DMS 273 treated with DMSO at 0.1 percent for 48 hours (cell line): ENCODE data around the gene TSFM.

Source experiments
- DNase-seq: peaks from one replicate; lab custom pipeline; 2025; lab: John Stamatoyannopoulos, UW

Gene TSFM

GRCh38 chr12:57780284-57780897, 2.2 kb upstream of the TSFM start:
- no peak for DNase-seq

DNA sequence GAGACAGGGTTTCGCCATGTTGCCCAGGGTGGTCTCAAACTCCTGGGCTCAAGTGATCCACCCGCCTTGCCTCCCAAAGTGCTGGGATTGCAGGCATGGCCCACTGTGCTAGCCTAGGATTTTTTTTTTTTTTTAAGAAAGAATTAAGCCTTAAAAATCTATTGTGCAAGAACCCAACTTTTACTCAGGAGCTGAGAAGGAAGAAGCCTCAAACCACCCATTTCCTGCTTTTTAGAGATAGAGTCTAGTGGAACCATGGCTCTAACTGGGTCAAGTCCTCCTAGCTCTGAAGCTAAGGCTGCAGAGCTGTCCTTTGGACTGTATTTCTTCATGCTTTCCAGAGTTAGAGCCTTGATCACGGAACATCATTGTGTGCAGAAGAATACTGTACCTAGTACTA, 1.3 kb upstream of the TSFM start:
- no peak for DNase-seq

- no peak for DNase-seq
Observed at GRCh38 chr12:57781801-57782200, 786 bp upstream of the TSFM start.

GRCh38 chr12:57782243-57782607, 362 bp upstream of the TSFM start:
- DNase-seq = no peak

DNA sequence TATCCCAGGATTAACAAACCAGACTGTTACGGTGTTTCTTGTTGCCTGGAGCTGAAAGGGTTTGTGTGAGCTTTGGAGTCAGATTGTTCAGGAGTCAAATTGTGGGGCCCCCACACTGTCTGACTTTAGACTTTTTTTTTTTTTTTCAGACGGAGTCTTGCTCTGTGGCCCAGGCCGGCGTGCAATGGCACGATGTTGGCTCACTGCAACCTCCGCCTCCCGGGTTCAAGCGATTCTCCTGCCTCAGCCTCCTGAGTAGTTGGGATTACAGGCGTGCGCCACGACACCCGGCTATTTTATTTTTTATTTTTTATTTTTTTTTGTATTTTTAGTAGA, 847 bp downstream of the TSFM start:
- no peak for DNase-seq

DNA sequence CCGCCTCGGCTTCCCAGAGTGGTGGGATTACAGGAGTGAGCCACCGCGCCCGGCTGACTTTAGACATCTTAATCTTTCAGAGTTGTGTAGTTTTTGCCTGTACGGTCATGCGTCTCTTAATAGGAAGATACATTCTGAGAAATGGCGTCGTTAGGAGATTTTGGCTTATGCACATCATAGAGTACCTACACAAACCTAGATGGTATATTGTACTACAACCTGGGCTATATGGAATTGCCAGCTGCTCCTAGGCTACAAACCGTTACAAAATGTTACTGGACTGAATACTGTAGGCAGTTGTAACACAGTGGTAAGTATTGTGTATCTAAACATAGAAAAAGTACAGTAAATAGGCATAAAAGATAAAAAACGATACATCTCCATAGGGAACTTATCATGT, 1.3 kb downstream of the TSFM start:
- DNase-seq = no peak

DNA sequence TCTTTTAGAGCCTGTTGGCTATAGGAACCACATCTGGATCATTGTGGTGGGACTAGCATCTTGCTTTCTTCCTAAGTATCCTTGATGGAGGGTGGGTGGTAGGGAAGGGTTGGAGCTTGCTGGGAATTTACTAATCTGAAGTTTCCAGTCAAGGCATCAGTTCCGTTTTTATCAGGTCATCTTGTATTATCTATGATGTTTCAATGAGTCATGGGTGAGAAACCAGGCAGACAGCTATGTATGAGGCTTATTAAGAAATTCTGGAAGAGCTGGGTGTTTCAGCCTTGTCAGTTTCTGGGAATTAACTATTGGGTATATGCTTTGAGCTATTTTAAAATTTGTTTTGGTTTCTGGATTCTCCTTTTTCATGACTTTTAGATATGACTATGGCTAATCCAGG, 11.3 kb downstream of the TSFM start:
- DNase-seq = no peak

- DNase-seq = no peak
Observed at GRCh38 chr12:57795354-57795753, 12.8 kb downstream of the TSFM start.

DNA sequence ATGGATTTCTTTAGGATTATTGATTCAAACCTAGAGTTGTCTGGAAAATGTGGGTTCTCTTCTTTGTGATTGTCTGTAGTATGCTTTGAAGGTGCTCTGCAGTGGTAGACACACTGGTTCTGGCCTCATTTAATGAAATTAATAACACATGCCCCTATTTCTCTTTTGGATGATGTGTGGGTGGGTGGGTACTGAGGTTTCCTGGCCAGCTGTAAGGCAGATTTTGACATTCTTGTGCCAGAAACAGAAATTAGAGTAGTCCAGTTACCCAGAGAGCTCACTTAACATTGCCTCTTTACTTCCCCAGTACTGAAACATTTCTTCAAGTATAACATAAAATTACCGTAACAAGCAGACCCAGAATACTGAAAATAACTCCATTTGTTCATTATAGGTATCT, 14.4 kb downstream of the TSFM start:
- no peak for DNase-seq

GRCh38 chr12:57797933-57798332, 15.3 kb downstream of the TSFM start:
- DNase-seq = no peak

DNA sequence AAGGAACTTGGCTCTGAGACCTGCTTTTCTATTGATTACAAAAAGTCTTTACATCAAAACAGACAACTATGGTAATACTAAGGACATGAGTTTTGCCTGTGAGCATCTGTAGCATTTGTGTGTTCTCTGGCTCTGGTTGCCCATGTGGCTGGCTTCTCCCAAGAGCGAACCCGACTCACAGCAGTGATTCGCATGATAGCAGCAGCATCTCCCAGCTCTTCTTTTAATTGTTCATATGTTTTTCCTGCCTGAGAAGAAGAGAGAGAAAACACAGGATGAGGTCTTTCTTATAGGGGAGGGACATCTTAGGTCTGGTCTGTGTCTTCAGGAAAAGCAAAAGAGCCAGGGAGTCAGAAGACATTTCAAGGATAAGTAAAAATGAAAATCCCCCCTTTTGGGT, 18.4 kb downstream of the TSFM start:
- DNase-seq = no peak

DNA sequence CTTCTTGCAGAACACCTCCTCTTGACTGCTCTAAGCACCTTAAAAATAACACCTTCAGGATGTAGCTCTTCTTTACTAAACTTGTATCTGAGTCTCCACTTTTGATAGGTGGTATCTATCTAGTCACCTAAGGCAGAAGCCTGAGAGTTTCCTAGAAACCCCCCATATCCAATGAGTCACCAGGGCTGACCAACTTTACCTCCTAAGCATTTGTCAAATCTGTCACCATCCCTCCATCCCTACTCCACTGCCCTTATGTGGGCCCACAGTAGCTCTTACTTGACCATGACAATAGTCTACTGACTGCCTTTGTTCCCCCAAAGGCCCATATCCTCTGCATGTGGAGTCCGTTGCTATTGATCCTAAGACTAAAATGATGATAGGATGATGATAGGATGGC, 20.0 kb downstream of the TSFM start:
- no peak for DNase-seq

GRCh38 chr12:57803319-57803893, 20.8 kb downstream of the TSFM start:
- peak; percentile 16 for DNase-seq

DNA sequence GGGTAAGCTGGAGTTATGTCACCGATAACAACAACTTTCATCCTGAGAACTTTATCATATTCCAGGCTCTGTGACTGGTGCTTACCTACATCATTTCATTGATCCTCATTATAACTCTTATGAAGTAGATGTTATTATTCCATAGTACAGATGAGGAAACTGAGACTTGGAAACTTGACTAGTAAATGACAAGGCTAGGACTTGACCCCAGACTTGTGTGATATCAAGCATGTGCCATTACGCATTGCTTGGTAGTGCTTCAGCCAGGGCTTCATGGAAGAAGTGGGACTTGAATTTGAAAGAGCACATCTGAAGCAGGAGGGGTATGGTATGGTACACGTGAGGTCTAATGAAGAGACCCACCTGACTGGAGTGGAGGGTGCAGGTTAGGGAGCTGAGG, 24.1 kb downstream of the TSFM start:
- no peak for DNase-seq

- no peak for DNase-seq
Observed at GRCh38 chr12:57807285-57807684, 24.7 kb downstream of the TSFM start.

DNA sequence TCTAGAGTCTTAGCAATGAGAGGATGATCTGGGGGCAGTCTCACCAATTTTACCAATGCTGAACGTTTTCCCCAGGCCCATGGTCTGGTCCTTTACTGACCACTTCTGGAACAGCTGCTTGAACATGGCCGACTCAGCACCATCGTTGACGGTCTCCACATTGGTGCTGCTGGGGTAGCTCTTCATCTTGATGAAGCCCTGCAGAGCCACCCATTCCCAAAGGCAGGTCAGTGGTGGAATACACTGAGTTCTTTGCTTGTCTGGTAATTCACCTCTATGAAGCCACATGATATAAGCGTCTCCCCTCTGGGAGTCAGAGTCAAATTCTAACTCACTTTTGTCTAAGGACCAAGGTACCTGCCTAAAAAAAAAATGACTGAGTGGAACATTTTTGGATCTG, 25.8 kb downstream of the TSFM start:
- no peak for DNase-seq

DNA sequence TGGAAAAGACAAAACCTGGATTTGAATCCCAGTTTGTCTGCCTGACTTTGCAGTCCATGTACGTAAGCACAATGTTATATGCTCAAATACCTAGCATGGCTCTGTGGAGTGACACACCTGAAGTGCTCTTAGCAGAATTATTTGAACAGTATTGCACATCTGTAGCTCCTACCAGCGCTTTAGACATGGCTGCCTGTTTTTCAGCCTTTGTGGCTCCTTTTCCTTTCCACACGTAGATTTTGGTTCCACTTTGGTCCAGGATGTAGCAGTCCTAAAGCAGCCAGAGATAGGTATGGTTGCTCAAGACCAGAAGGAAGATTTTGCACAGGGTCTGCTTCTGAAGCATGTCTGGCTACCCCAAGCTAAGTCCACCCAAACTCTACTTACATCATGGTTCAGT, 26.8 kb downstream of the TSFM start:
- no peak for DNase-seq

GRCh38 chr12:57810450-57810849, 27.9 kb downstream of the TSFM start:
- DNase-seq = no peak

DNA sequence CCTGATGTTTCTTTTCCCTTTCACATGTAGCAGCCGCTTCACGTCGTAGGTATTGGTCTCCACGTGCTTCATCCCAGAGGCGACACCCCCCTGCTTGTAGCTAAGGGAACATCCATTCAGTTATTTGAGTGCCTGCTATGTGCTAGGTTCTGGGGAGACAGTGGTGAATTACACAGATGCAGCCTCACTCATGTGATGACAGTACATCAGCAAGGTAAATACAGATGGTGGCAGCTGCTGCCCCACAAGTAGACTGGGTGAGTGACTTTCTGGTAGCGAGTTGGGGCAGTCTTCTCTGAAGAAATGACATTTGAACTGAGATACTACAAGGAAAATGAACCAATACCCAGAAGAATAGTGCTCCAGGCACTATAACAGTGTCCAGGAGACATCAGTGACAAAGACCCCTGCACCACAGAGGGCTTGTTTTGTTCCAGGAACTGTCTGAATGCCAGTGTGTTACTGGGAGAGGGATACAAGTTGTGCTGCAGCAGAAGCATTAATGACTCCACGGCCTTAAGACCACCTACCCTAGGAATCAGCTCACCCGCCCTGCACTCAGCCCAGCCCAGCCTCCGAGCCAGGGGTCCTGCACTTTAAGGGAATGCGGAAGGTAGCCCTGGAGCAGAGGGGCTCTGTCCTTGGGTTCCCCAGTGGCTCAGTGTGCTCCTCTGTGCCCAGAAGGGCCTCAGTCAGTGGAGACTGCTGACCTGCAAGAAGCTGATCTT, 28.6 kb downstream of the TSFM start:
- no peak for DNase-seq

DNA sequence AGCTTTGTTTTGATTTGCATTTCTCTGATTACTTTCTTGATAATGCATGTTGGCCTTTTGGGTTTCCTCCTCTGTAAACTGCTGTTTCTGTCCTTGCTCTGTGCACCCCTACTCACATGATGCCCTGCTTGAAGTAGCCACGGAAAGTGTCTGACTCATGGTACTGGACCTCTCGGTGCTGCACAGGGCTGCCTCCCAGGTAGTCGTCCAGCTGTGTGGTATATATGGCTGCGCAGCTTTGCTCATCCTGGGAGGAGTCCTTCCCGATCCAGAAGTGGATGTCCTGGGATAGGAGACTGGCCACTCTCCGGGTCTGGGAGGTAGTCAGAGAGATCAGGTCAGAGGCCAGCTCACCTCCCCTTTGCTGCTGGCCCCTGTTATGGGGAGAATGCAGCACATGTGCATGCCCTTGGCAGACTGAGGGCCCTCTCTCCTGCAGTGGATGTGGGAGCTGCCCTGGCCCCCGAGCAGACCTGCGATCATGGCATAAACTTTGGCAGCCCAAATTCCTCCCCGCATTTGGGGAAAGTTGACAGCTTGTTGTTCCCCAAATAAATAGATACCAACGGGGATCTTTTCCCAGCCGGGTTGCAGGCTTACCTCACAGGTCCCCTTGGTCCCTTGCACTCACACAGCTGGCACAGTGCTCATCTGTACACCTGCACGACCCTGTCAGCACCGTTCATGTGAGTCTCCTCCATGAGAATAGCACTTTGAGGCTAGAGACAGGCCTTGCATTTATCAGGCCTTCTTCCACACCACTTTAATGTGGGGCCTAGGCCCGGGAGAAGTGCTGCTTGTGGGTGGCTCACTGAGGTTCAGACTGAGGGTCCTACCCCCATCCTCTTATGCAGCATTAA, 30.8 kb downstream of the TSFM start:
- no peak for DNase-seq

GRCh38 chr12:57813971-57814772, 31.6 kb downstream of the TSFM start:
- no peak for DNase-seq
